ENCODE measurements around the gene CERK.
"Not testable (repeated sequence)": the region's sequence is repeated elsewhere in the genome, so short reads cannot be mapped to it uniquely, and the experiment has no call there.

Gene CERK

DNA sequence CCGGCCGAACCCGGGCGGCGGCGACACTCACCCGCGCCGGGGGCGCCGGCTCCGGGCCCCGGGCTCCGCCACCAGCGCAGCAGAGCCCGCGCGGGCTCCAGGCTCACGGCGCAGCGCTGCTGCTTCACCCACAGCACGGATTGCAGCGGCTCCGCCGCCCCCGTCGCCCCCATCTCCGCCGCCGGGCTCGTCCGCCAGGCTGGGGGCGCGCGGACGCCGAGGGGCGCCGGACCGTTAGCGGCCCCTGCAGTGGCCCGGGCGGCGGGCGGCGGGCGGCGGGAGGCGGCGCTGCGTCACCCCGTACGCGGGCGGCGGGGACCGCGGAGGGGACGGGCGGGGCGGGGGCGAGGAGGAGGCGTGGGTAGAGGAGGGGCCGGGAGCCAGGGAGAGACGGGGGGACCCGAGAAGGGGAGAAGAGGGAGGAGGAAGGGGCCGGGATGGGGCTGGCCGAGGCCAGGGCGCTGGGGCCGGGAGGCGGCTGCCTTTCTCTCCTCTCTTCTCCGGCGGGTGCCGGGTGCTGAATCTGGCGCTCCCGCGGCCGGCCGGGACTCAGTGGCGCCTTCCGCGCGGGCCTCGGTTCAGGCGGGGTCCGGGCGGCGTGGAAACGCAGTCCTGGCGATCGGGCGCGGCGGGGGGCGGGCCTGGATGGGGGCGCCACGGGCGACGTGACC, at the start of gene CERK:
Gene CERK (minus strand): TSS at position 277 of the 671 bp plus-strand sequence. CDS start 104 bp downstream, at position 173.
- DNase-seq (ENCODE audit: low read depth), result peak; percentile 73
- TF ChIP-seq, protein P1, sequence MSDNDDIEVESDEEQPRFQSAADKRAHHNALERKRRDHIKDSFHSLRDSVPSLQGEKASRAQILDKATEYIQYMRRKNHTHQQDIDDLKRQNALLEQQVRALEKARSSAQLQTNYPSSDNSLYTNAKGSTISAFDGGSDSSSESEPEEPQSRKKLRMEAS (IDR thresholded peaks at IDR 0.05; ENCODE audit: low read depth, low read length), result no peak
- no peak for TF ChIP-seq CTCF (IDR thresholded peaks at IDR 0.05; ENCODE audit: low read depth, low read length)
- TF ChIP-seq MYC (IDR thresholded peaks at IDR 0.05; ENCODE audit: low read depth, low read length), result no peak
- TF ChIP-seq POLR2A (IDR thresholded peaks at IDR 0.05; ENCODE audit: extremely low read depth, insufficient read length), result no peak
- peak within 1 kb of the TSS; percentile 64 for H3K4me3 ChIP-seq (ENCODE audit: low read depth, low read length)

- DNase-seq (ENCODE audit: low read depth), result no peak
- TF ChIP-seq MYC (IDR thresholded peaks at IDR 0.05; ENCODE audit: low read depth, low read length), result no peak
- TF ChIP-seq POLR2A (IDR thresholded peaks at IDR 0.05; ENCODE audit: extremely low read depth, insufficient read length), result no peak
- TF ChIP-seq, protein P1 (IDR thresholded peaks at IDR 0.05; ENCODE audit: low read depth, low read length), result no peak
- H3K4me3 ChIP-seq (ENCODE audit: low read depth, low read length), result no peak overlapping the region
Measured at GRCh38 chr22:46783721-46784120, 45.7 kb upstream of the CERK start.

DNA sequence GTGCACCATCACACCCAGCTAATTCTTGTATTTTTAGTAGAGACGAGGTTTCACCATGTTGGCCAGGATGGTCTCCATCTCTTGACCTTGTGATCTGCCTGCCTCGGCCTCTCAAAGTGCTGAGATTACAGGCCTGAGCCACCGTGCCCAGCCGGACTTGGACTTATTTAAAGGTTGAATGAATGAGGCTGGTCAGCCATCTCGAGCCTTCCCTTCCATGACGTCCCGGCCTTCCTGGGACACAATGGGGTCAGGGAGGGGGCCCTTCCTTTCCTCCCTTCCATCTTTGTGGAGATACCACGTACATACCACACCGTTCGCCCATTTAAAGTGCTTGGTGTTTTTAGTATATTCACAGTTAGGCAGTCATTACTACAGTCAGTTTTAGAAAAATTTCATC, 44.1 kb upstream of the CERK start:
- DNase-seq (ENCODE audit: low read depth); H3K4me3 ChIP-seq (ENCODE audit: low read depth, low read length): not testable (repeated sequence)

DNA sequence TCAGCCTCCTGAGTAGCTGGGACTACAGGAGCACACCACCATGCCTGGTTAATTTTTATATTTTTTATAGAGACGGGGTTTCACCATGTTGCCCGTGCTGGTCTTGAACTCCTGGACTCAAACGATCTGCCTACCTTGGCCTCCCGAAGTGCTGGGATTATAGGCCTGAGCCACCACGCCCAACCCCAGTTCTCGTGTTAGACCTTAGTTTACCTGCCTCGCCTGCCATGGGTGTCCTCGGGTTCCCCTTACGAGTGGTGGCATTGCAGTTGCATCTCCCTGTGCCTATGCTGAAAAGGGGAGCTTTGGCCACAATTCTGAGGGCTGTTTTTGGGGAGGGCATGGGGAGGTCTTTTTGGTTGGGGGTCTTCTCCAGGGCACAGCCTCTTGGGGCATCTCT, 43.2 kb upstream of the CERK start:
- H3K4me3 ChIP-seq (ENCODE audit: low read depth, low read length), result no peak overlapping the region
- DNase-seq (ENCODE audit: low read depth), result no peak
- no peak for TF ChIP-seq POLR2A (IDR thresholded peaks at IDR 0.05; ENCODE audit: extremely low read depth, insufficient read length)
- no peak for TF ChIP-seq MYC (IDR thresholded peaks at IDR 0.05; ENCODE audit: low read depth, low read length)
- TF ChIP-seq, protein P1 (IDR thresholded peaks at IDR 0.05; ENCODE audit: low read depth, low read length), result no peak
- TF ChIP-seq CTCF (IDR thresholded peaks at IDR 0.05; ENCODE audit: low read depth, low read length), result no peak

- DNase-seq (ENCODE audit: low read depth), result no peak
- TF ChIP-seq, protein P1 (IDR thresholded peaks at IDR 0.05; ENCODE audit: low read depth, low read length), result no peak
- TF ChIP-seq CTCF (IDR thresholded peaks at IDR 0.05; ENCODE audit: low read depth, low read length) (no peak), POLR2A (IDR thresholded peaks at IDR 0.05; ENCODE audit: extremely low read depth, insufficient read length) (no peak), MYC (IDR thresholded peaks at IDR 0.05; ENCODE audit: low read depth, low read length) (no peak)
- no peak overlapping the region for H3K4me3 ChIP-seq (ENCODE audit: low read depth, low read length)
Measured at GRCh38 chr22:46780453-46780852, 42.4 kb upstream of the CERK start.

DNA sequence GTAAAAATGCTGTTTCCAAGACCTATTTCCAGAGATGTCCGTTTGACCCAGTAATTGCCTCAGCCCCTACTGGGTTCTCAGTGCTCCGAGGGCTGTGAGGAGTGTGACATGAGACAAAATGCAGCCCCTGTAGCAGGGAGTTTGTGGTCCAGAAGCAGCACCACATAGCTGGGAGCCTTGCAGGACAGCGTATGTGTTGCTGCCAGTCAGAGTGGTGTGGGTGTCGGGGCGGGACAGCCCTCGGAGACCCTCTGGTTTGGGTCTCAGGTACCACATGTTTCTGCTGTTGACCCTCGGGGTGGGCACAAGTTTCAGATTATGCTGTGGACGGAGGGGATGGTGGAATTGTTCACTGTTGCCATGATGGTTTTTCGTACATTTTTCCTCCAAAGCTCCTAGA, 41.6 kb upstream of the CERK start:
- TF ChIP-seq POLR2A (IDR thresholded peaks at IDR 0.05; ENCODE audit: extremely low read depth, insufficient read length), result no peak
- TF ChIP-seq MYC (IDR thresholded peaks at IDR 0.05; ENCODE audit: low read depth, low read length), result no peak
- no peak for TF ChIP-seq CTCF (IDR thresholded peaks at IDR 0.05; ENCODE audit: low read depth, low read length)
- TF ChIP-seq, protein P1 (IDR thresholded peaks at IDR 0.05; ENCODE audit: low read depth, low read length), result no peak
- no peak for DNase-seq (ENCODE audit: low read depth)
- no peak overlapping the region for H3K4me3 ChIP-seq (ENCODE audit: low read depth, low read length)

Measured in NB4 (cell line).